IMR-90 (cell line): ENCODE measurements around the gene GSE1. TPM values are rescaled to one million over a fixed set of nuclear protein-coding genes. Genes with fewer than 3 reads are reported as not detected.

Source experiments
- ATAC-seq: fragments of 200-7000 bp; cut with Tn5 transposase; 2 replicates; pipeline ENCODE4 v1.9.1; 2020; ENCODE audit warnings: low read depth, mild to moderate bottlenecking, moderate library complexity
- BruUV-seq: library from RNA; stranded (reverse); fragments of 400-500 nt; replicated peaks from 2 replicates; lab custom pipeline; 2021; lab: Mats Ljungman, UMichigan
- CTCF ChIA-PET: fragments of 300-600 bp; formaldehyde crosslinking; extraction: SDS; loops from one replicate; lab custom pipeline; 2021; ENCODE audit warnings: antibody characterized with exemption; lab: Yijun Ruan, JAX
- POLR2A ChIA-PET: fragments of 300-600 bp; sonication (Branson Sonifier 250); formaldehyde crosslinking; loops from one replicate; lab custom pipeline; 2022; ENCODE audit warnings: antibody characterized with exemption; ENCODE audit not compliant: unreplicated experiment; lab: Charles Lee
- DNase-seq: peaks from one replicate; pipeline ENCODE4 v3.0.0; 2013
- H2AFZ ChIP-seq: replicated peaks from 2 replicates; pipeline ENCODE3; 2013; ENCODE audit warnings: low read length, mild to moderate bottlenecking; ENCODE audit not compliant: poor library complexity
- H2AK5ac ChIP-seq: 2 replicates; pipeline ENCODE4 v1.6.1; 2013; ENCODE audit warnings: low read depth, low read length, inconsistent platforms
- H2AK9ac ChIP-seq: replicated peaks from 2 replicates; pipeline ENCODE3; 2013; ENCODE audit warnings: mild to moderate bottlenecking, low read depth, low read length, moderate library complexity; ENCODE audit not compliant: poor library complexity
- H2BK120ac ChIP-seq: 2 replicates; pipeline ENCODE4 v1.6.1; 2013; ENCODE audit warnings: low read depth, low read length, inconsistent platforms
- H2BK15ac ChIP-seq: 3 replicates; pipeline ENCODE4 v1.6.1; 2013; ENCODE audit warnings: low read depth, low read length, inconsistent platforms
- H2BK20ac ChIP-seq: 2 replicates; pipeline ENCODE4 v1.6.1; 2013; ENCODE audit warnings: low read depth, mild to moderate bottlenecking, inconsistent platforms, low read length, moderate library complexity
- H2BK5ac ChIP-seq: 2 replicates; pipeline ENCODE4 v1.6.1; 2013; ENCODE audit warnings: mild to moderate bottlenecking, low read depth, low read length, inconsistent platforms; ENCODE audit not compliant: poor library complexity, severe bottlenecking
- H3K14ac ChIP-seq: replicated peaks from 2 replicates; pipeline ENCODE4 v1.6.1; 2013; ENCODE audit warnings: low read depth, low read length, inconsistent platforms
- H3K18ac ChIP-seq: 2 replicates; pipeline ENCODE4 v1.6.1; 2013; ENCODE audit warnings: low read depth, low read length, control low read depth
- H3K23ac ChIP-seq: 2 replicates; pipeline ENCODE4 v1.6.1; 2013; ENCODE audit warnings: low read depth, low read length, inconsistent platforms
- H3K27ac ChIP-seq: 2 replicates; pipeline ENCODE4 v1.5.1; 2013; ENCODE audit warnings: mild to moderate bottlenecking, control low read depth, low read length; ENCODE audit not compliant: insufficient read depth
- H3K27me3 ChIP-seq: 2 replicates; pipeline ENCODE4 v1.6.1; 2013; ENCODE audit warnings: low read length; ENCODE audit not compliant: control insufficient read depth, insufficient read depth
- H3K36me3 ChIP-seq: 2 replicates; pipeline ENCODE4 v1.6.1; 2013; ENCODE audit warnings: low read length, mixed read lengths; ENCODE audit not compliant: control insufficient read depth, insufficient read depth
- H3K4ac ChIP-seq: 2 replicates; pipeline ENCODE4 v1.6.1; 2013; ENCODE audit warnings: low read depth, low read length, inconsistent platforms
- H3K4me1 ChIP-seq: 2 replicates; pipeline ENCODE4 v1.6.1; 2013; ENCODE audit warnings: low read length, mixed read lengths; ENCODE audit not compliant: control insufficient read depth, insufficient read depth
- H3K4me2 ChIP-seq: 2 replicates; pipeline ENCODE4 v1.6.1; 2013; ENCODE audit warnings: low read depth, mild to moderate bottlenecking, control low read depth, low read length, moderate library complexity
- H3K4me3 ChIP-seq: 2 replicates; pipeline ENCODE4 v1.5.1; 2013; ENCODE audit warnings: low read depth, mild to moderate bottlenecking, control low read depth, low read length, moderate library complexity; ENCODE audit not compliant: insufficient read depth
- H3K56ac ChIP-seq: 2 replicates; pipeline ENCODE4 v1.6.1; 2013; ENCODE audit warnings: low read length, inconsistent platforms; ENCODE audit not compliant: insufficient read depth; ENCODE audit errors: extremely low read depth
- H3K79me1 ChIP-seq, 2 experiments: 2 replicates each; pipeline ENCODE4 v1.6.1; 2013; ENCODE audit warnings: low read length in 2 of 2, inconsistent platforms in 1 of 2, low read depth in 1 of 2
- H3K9ac ChIP-seq: 2 replicates; pipeline ENCODE4 v1.6.1; 2013; ENCODE audit warnings: low read depth, low read length, control low read depth
- H3K9me1 ChIP-seq: 2 replicates; pipeline ENCODE4 v1.6.1; 2013; ENCODE audit warnings: low read length, inconsistent platforms; ENCODE audit not compliant: insufficient read depth
- H3K9me3 ChIP-seq: 2 replicates; pipeline ENCODE4 v1.6.1; 2013; ENCODE audit warnings: low read length; ENCODE audit not compliant: control insufficient read depth, insufficient read depth
- H4K20me1 ChIP-seq: 2 replicates; pipeline ENCODE4 v1.6.1; 2013; ENCODE audit warnings: low read length, inconsistent platforms; ENCODE audit not compliant: insufficient read depth
- H4K5ac ChIP-seq: 2 replicates; pipeline ENCODE4 v1.6.1; 2013; ENCODE audit warnings: mild to moderate bottlenecking, low read depth, low read length, control low read depth
- H4K8ac ChIP-seq, 2 experiments: 2 replicates each; pipeline ENCODE4 v1.6.1; 2013; ENCODE audit warnings: low read depth in 2 of 2, low read length in 2 of 2, control low read depth in 1 of 2, inconsistent platforms in 1 of 2
- H4K91ac ChIP-seq: 2 replicates; pipeline ENCODE4 v1.6.1; 2013; ENCODE audit warnings: low read depth, low read length, inconsistent platforms; ENCODE audit not compliant: insufficient read depth
- ELK1 ChIP-seq: fragments of 150-350 bp; IDR thresholded peaks from 2 replicates; pipeline ENCODE4 v1.6.1; 2016; ENCODE audit warnings: low read depth, mild to moderate bottlenecking, low read length, moderate library complexity, borderline replicate concordance
- MAZ ChIP-seq: IDR thresholded peaks from 2 replicates; pipeline ENCODE4 v1.6.1; 2012; ENCODE audit warnings: low read depth, mild to moderate bottlenecking, low read length, improper control_type of control experiment, moderate library complexity, borderline replicate concordance
- POLR2A ChIP-seq: IDR thresholded peaks from 2 replicates; pipeline ENCODE4 v1.6.1; 2012; ENCODE audit warnings: mild to moderate bottlenecking, low read depth, low read length
- WGBS, 2 experiments: methylation state at CpG; one replicate each; pipeline versions ENCODE4 v1.1.5 to v1.1.7; 2013; ENCODE audit warnings: missing lambda C conversion rate in 2 of 2; ENCODE audit not compliant: insufficient read length in 1 of 2; ENCODE audit errors: extremely low coverage in 2 of 2; 5-methylcytosine and 5-hydroxymethylcytosine counted together
- dilution Hi-C: fragments of 300-500 bp; cut with HindIII; formaldehyde crosslinking; loops from one replicate; pipeline ENCODE4 v1.14.3; 2018; ENCODE audit warnings: low sequenced_read_pairs; ENCODE audit not compliant: unreplicated experiment
- in situ Hi-C: fragments of 300-500 bp; cut with MboI; formaldehyde crosslinking; loops from 3 replicates; pipeline ENCODE4 v1.14.3; 2019; ENCODE audit warnings: low sequenced_read_pairs, inconsistent platforms, mixed read lengths
- intact Hi-C: fragments of 100-400 bp; cut with micrococcal nuclease; formaldehyde crosslinking; loops from 2 replicates; pipeline ENCODE4 v1.10.0; 2022
- polyA plus RNA-seq, 3 experiments: library from polyadenylated mRNA; depleted of rRNA; stranded (reverse); fragments of >200 nt; gene quantifications; 2 replicates each; pipeline ENCODE4 v1.2.3, GENCODE V29; 2012; ENCODE audit warnings: low replicate concordance in 1 of 3
- total RNA-seq: library from RNA; depleted of rRNA; stranded (reverse); fragments of >200 nt; gene quantifications from 2 replicates; pipeline ENCODE4 v1.2.3, GENCODE V29; 2012

The GSE1 gene
- total and polyA plus RNA-seq, 2 of the 4 experiments (the other 2 are of a cell fraction), result 14.9 to 25.5 TPM

DNA sequence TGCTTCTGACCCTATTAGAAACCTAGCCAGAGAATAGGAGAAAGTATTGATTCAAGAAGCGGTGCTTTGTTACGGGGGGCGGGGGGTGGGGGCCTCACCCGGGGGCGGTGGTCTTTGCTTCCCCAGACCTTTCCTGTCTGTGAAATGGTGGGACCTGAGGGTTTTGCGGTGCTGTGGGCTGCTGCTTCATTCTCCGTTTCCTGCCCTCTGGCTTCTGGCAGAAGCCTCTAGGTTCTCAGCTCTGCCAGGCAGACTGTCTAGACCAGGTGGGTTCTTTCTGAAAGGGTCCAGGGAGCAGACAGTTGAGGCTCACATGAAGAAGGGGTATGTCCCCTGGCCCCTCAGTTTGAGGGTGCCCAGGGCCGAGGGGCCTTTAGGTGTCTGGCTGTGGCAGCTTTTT is 14.0 kb downstream of the GSE1 start:
- Histone ChIP-seq H3K9me1 (0 out of 2 replicates have a peak, but pooled peaks cover 7% of the 10 kb centered on the region), H3K36me3 (peaks cover 1% of the 10 kb centered on the region; the same call in 1 of the 2 replicates), H3K9ac (no peak overlapping the region), H2AFZ (no peak overlapping the region), H3K27me3 (no peaks in the 10 kb centered on the region), H4K8ac (no peak overlapping the region), H2BK120ac (no peak overlapping the region), H2BK5ac (no peak overlapping the region), H3K4me3 (no peak overlapping the region), H3K4me1 (no peaks in the 10 kb centered on the region), H3K18ac (no peak overlapping the region), H3K79me1 (peaks cover 26 to 89% of the 10 kb centered on the region in 2 experiments), H3K9me3 (peaks cover 13% of the 10 kb centered on the region), H3K4ac (no peak overlapping the region), H4K20me1 (peaks cover 99% of the 10 kb centered on the region), H3K23ac (no peak overlapping the region), H3K4me2 (no peak overlapping the region), H2AK9ac (no peak overlapping the region), H2AK5ac (no peak overlapping the region), H2BK20ac (no peak overlapping the region), H4K5ac (no peak overlapping the region), H3K56ac (no peak overlapping the region), H3K14ac (no peak overlapping the region), H2BK15ac (no peak overlapping the region), H4K91ac (no peak overlapping the region), H3K27ac (no peak overlapping the region)
- no TSS peak for BruUV-seq
- POLR2A ChIA-PET, result no interaction called here
- TF ChIP-seq ELK1 (no peak), POLR2A (no peak), MAZ (no peak)
- CTCF ChIA-PET, result no interaction called here
- ATAC-seq (no peak), DNase-seq (no peak)
- intact Hi-C loops, result no loop called here
- dilution Hi-C loops, result no loop called here
- in situ Hi-C loops, result no loop called here
- no CpG with 5 or more reads among the region's 8 CpGs for WGBS, 2 experiments
